Measurements from ENCODE around the gene DUSP10.

DNA sequence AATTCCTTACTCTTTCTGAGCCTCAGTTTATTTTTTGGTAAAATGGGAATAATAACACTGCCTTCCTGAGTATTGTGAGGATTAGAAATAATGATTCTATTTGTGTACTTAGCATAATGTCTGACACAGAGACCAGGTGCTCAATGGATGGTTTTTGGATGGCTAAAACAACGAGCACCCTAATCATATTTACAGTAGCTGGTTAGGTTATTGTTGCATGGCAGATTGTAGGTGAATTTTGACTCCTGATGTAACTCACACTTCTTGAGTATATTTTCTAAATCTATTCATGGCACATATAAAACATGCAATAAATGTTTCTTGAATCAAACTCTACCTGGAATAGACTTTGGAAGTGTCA is 11.9 kb upstream of the DUSP10 start:
- TF ChIP-seq ZFP3 (CRISPR knock-in tag; IDR thresholded peaks at IDR 0.05), result no peak
- TF ChIP-seq TOX (CRISPR knock-in tag; IDR thresholded peaks at IDR 0.05; ENCODE audit: borderline replicate concordance), result no peak
- TF ChIP-seq, protein P1, sequence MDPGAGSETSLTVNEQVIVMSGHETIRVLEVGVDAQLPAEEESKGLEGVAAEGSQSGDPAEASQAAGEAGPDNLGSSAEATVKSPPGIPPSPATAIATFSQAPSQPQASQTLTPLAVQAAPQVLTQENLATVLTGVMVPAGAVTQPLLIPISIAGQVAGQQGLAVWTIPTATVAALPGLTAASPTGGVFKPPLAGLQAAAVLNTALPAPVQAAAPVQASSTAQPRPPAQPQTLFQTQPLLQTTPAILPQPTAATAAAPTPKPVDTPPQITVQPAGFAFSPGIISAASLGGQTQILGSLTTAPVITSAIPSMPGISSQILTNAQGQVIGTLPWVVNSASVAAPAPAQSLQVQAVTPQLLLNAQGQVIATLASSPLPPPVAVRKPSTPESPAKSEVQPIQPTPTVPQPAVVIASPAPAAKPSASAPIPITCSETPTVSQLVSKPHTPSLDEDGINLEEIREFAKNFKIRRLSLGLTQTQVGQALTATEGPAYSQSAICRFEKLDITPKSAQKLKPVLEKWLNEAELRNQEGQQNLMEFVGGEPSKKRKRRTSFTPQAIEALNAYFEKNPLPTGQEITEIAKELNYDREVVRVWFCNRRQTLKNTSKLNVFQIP (CRISPR knock-in tag; IDR thresholded peaks at IDR 0.05; ENCODE audit: borderline replicate concordance, low read depth), result no peak
- TF ChIP-seq ZNF565 (CRISPR knock-in tag; conservative IDR thresholded peaks at IDR 0.05; ENCODE audit: low read depth), result no peak
- no peak for TF ChIP-seq TSHZ2 (CRISPR knock-in tag; IDR thresholded peaks at IDR 0.05)
- TF ChIP-seq, protein P2, sequence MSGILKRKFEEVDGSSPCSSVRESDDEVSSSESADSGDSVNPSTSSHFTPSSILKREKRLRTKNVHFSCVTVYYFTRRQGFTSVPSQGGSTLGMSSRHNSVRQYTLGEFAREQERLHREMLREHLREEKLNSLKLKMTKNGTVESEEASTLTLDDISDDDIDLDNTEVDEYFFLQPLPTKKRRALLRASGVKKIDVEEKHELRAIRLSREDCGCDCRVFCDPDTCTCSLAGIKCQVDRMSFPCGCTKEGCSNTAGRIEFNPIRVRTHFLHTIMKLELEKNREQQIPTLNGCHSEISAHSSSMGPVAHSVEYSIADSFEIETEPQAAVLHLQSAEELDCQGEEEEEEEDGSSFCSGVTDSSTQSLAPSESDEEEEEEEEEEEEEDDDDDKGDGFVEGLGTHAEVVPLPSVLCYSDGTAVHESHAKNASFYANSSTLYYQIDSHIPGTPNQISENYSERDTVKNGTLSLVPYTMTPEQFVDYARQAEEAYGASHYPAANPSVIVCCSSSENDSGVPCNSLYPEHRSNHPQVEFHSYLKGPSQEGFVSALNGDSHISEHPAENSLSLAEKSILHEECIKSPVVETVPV (CRISPR knock-in tag; IDR thresholded peaks at IDR 0.05), result no peak
- TF ChIP-seq PPARA (CRISPR knock-in tag; IDR thresholded peaks at IDR 0.05; ENCODE audit: borderline replicate concordance), result no peak
- no peak for TF ChIP-seq RARB (CRISPR knock-in tag; IDR thresholded peaks at IDR 0.05)
- TF ChIP-seq, protein P3, sequence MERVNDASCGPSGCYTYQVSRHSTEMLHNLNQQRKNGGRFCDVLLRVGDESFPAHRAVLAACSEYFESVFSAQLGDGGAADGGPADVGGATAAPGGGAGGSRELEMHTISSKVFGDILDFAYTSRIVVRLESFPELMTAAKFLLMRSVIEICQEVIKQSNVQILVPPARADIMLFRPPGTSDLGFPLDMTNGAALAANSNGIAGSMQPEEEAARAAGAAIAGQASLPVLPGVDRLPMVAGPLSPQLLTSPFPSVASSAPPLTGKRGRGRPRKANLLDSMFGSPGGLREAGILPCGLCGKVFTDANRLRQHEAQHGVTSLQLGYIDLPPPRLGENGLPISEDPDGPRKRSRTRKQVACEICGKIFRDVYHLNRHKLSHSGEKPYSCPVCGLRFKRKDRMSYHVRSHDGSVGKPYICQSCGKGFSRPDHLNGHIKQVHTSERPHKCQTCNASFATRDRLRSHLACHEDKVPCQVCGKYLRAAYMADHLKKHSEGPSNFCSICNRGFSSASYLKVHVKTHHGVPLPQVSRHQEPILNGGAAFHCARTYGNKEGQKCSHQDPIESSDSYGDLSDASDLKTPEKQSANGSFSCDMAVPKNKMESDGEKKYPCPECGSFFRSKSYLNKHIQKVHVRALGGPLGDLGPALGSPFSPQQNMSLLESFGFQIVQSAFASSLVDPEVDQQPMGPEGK (CRISPR knock-in tag; IDR thresholded peaks at IDR 0.05; ENCODE audit: borderline replicate concordance), result no peak

All from SK-N-SH treated with all-trans-retinoic acid at 6 μM for 48 hours (cell line).